KBM-7 (cell line): ENCODE data around the gene CACNA1D.

ENCODE experiments used
- DNase-seq: peaks from one replicate; pipeline ENCODE4 v3.0.0-alpha.2; 2015
- in situ Hi-C: fragments of 300-500 bp; cut with MboI; formaldehyde crosslinking; loops from 2 replicates; pipeline ENCODE4 v1.14.3; 2020; ENCODE audit warnings: low sequenced_read_pairs, low pct_unique_long_range_greater_than_20kb, mixed read lengths

The CACNA1D gene

DNA sequence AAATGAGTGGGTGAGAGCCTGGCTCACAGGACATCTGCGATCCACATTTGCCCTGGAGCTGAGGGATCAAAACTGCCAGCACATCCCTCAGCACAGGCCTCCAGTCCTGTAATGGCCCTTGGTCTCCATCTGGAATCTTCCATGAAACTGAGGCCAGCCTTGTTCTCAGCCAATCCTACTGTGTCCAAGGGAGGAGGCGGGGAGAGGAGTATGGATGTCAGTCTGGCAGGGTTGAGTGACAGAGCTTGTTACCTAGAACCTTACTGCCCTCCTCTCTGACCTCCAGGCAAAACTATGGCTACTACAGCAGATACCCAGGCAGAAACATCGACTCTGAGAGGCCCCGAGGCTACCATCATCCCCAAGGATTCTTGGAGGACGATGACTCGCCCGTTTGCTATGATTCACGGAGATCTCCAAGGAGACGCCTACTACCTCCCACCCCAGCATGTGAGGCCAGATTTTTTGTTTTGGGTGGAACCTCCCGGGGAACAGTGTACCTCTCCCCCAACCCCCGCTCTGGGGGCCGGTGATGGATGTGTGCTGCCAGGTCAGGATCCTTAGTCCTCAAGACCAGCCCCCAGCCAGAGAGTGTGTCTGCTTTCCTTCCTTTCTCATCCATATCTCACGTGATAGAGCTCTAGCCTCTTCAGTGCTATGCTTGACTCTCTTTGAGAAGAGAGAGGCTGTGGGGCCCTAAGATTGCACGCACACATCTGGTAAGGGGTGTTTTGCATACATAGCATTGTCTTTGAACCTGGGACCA is 310.5 kb downstream of the CACNA1D start:
- no peak for DNase-seq
- in situ Hi-C loops = no loop called here

DNA sequence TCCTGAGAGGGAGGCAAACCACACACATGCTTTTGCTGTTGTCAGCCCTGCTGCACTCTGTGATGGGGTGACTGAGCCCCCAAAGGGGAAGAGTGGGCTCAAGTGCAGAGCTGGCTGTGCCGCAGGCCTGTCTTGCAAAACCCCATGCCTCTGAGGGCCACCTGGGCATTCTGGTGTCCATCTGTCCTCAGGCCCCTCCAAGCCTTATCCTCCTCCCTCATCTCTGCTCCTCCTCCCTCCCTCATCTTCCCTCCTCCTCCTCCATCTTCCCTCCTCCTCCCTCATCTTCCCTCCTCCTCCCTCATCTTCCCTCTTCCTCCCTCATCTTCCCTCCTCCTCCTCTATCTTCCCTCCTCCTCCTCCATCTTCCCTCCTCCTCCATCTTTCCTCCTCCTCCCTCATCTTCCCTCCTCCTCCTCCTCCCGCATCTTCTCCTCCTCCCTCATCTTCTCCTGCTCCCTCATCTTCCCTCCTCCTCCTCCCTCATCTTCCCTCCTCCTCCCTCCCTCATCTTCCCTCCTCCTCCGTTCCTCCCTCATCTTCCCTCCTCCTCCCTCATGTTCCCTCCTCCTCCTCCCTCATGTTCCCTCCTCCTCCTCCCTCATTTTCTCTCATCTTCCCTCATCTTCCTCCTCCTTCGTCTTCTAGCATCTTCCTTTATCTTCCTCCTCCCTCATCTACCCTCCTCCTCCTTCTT is 311.2 kb downstream of the CACNA1D start:
- no peak for DNase-seq
- in situ Hi-C loops = no loop called here

GRCh38 chr3:53806182-53807116 is 312.0 kb downstream of the CACNA1D start:
- no peak for DNase-seq
- in situ Hi-C loops = no loop called here

GRCh38 chr3:53807117-53807810 is 312.9 kb downstream of the CACNA1D start:
- no peak for DNase-seq
- in situ Hi-C loops = no loop called here

GRCh38 chr3:53808496-53808895 is 314.1 kb downstream of the CACNA1D start:
- in situ Hi-C loops = no loop called here
- DNase-seq = no peak

DNA sequence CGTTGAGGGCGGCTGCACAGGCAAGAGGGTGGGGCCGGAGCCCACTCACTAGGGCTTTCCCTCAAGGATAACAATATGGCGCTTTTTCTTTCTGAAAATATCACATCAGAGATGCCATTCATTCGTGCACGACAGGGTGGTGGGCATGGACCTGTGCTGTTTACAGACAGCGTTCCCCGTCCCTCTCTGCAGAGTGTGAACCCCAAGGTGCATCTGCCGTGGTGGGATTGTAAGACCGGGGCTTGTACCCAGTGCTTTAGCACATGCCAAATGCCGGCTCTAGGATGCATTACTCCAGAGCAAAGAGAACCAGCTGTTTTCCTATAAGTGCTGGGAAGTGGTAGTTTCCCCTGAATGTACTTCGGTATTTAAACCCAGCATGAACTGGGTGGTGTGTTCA is 314.9 kb downstream of the CACNA1D start:
- DNase-seq = no peak
- in situ Hi-C loops = no loop called here

DNA sequence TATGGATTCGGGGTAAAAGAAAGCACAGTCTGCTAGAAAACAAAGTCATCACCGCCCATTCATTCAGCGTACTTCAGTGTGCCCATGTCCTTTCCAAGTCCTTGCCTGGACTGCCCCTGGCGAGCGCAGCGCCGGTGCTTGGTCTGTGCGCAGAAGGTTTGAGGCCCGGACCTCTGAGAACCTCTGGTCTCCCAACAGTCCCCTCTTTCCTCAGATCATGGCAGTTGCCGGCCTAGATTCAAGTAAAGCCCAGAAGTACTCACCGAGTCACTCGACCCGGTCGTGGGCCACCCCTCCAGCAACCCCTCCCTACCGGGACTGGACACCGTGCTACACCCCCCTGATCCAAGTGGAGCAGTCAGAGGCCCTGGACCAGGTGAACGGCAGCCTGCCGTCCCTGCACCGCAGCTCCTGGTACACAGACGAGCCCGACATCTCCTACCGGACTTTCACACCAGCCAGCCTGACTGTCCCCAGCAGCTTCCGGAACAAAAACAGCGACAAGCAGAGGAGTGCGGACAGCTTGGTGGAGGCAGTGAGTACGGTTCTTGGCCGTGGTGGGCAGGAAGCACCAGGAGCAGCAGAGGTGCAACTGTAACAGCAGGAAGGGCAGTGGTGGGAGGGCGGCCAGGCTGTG is 315.5 kb downstream of the CACNA1D start:
- in situ Hi-C loops = no loop called here
- no peak for DNase-seq

DNA sequence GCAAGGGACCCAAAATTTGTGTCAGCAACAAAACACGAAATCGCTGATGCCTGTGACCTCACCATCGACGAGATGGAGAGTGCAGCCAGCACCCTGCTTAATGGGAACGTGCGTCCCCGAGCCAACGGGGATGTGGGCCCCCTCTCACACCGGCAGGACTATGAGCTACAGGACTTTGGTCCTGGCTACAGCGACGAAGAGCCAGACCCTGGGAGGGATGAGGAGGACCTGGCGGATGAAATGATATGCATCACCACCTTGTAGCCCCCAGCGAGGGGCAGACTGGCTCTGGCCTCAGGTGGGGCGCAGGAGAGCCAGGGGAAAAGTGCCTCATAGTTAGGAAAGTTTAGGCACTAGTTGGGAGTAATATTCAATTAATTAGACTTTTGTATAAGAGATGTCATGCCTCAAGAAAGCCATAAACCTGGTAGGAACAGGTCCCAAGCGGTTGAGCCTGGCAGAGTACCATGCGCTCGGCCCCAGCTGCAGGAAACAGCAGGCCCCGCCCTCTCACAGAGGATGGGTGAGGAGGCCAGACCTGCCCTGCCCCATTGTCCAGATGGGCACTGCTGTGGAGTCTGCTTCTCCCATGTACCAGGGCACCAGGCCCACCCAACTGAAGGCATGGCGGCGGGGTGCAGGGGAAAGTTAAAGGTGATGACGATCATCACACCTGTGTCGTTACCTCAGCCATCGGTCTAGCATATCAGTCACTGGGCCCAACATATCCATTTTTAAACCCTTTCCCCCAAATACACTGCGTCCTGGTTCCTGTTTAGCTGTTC is 316.9 kb downstream of the CACNA1D start:
- in situ Hi-C loops = no loop called here
- DNase-seq = no peak

DNA sequence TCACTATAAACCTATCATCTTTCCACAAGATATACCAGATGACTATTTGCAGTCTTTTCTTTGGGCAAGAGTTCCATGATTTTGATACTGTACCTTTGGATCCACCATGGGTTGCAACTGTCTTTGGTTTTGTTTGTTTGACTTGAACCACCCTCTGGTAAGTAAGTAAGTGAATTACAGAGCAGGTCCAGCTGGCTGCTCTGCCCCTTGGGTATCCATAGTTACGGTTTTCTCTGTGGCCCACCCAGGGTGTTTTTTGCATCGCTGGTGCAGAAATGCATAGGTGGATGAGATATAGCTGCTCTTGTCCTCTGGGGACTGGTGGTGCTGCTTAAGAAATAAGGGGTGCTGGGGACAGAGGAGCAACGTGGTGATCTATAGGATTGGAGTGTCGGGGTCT is 318.0 kb downstream of the CACNA1D start:
- DNase-seq = no peak
- in situ Hi-C loops = no loop called here

DNA sequence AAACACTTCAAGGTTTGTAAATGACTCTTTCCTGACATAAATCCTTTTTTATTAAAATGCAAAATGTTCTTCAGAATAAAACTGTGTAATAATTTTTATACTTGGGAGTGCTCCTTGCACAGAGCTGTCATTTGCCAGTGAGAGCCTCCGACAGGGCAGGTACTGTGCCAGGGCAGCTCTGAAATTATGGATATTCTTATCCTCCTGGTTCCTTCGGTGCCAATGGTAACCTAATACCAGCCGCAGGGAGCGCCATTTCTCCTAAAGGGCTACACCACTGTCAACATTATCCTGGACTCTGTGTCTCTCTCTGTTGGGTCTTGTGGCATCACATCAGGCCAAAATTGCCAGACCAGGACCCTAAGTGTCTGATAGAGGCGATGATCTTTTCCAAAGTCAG is 318.8 kb downstream of the CACNA1D start:
- in situ Hi-C loops = no loop called here
- DNase-seq = no peak

- in situ Hi-C loops = no loop called here
- no peak for DNase-seq
Measured at GRCh38 chr3:53813876-53814275, 319.5 kb downstream of the CACNA1D start.

DNA sequence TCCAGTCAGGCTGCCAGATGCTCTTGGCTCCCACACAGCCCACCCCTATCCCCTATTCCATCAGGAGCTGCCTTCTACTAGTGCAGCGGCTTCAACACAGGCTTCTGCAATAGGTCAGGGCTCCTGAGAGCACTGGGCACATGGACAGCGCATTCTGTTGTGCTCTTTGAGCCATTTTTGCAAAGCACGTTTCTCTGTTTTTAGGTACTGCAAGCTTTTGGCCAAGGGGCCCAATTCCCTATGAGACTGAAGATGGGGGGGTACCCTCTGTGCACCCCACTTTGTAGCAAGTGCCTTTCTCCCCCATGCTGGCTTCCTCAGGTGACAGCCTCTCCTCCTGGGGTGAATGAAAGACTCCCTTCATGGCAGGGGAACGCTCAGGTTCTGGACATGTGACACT is 320.7 kb downstream of the CACNA1D start:
- DNase-seq = no peak
- in situ Hi-C loops = no loop called here

GRCh38 chr3:53815651-53816050 is 321.2 kb downstream of the CACNA1D start:
- DNase-seq = no peak
- in situ Hi-C loops = no loop called here

DNA sequence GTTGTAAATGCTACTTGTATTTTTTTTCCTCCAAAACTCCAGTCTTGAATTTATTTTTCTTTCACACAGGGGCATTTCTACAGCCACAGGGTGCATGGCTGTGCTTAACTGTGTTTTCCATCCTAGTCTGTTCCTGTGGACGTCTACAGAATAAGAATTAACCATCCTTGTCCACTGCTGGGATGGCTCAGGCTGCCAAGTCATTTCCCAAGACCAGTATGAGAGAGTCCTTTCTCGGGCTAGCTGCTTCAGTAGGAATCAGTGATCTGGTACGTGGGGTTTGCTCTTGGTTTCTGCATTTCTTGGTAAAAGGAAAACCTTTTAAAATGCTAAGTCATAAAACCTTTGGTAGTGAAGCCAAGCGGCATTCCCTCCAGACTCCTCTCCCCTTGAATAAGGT is 322.0 kb downstream of the CACNA1D start:
- in situ Hi-C loops = no loop called here
- DNase-seq = no peak

DNA sequence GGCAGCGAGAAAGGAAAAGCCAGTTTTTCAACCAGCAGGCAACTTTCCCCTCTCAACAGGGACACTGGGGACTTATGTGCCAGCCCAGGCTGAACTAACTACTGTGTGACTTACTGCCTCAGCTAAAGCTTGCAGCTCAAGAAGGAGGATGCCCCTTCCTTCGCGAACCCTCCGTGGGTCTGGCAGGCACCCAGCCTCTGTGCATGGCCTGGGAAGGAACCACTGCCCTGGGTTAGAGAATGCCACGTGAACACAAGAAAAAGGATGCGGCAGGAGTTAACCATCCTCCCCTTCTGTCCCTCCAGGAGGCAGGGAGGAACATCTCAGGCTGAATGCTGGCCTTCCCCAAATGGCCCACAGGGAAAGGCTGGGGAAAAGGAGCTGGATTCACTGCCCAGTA is 322.8 kb downstream of the CACNA1D start:
- in situ Hi-C loops = no loop called here

DNA sequence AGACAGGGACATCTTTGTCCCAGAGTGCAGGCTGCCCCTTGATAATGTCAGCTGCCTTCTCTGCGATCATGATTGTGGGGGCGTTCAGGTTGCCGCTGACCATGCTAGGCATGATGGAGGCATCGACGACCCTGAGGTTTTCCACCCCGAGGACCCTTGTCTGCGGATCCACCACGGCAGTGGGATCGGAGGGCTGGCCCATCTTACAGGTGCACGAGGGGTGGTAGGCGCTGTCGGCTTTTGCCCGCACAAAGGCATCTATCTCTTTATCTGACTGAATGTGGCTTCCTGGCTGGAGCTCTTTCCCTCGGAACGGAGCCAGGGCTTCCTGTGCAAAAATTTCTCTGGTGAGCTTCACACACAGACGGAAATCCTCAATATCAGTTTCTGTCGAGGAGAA is 323.4 kb downstream of the CACNA1D start:
- DNase-seq = no peak
- in situ Hi-C loops = no loop called here

More for the DNA sequence above, 322.8 kb downstream of the CACNA1D start:
- DNase-seq = no peak

GRCh38 chr3:53818221-53819162 is 324.1 kb downstream of the CACNA1D start:
- in situ Hi-C loops = no loop called here
- DNase-seq = no peak
